IPS-11a (cell line): ENCODE measurements around the gene DENND6A.

Experiments used
- H3K4me3 ChIP-seq: one replicate; pipeline ENCODE4 v1.5.1; 2013; ENCODE audit warnings: low read depth, low read length, control low read depth

Gene DENND6A

GRCh38 chr3:57582474-57583168 lies 110.3 kb downstream of the DENND6A start:
- no peak overlapping the region for H3K4me3 ChIP-seq

- no peak overlapping the region for H3K4me3 ChIP-seq
Observed at GRCh38 chr3:57577801-57578200, 115.1 kb downstream of the DENND6A start.

- H3K4me3 ChIP-seq, result no peak overlapping the region
Observed at GRCh38 chr3:57575966-57576626, 116.8 kb downstream of the DENND6A start.
